ENCODE measurements around the gene GOLGA8G.
"Not testable (repeated sequence)": the region's sequence is repeated elsewhere in the genome, so short reads cannot be mapped to it uniquely, and the experiment has no call there.

Gene GOLGA8G

GRCh38 chr15:28532954-28533353, at the start of gene GOLGA8G:
GOLGA8G (minus strand) TSS chr15:28532971; CDS start chr15:28532909, 62 bp downstream.
- not testable (repeated sequence) for DNase-seq

GRCh38 chr15:28573351-28573750, 40.6 kb upstream of the GOLGA8G start:
- not testable (repeated sequence) for DNase-seq

GRCh38 chr15:28553268-28553667, 20.5 kb upstream of the GOLGA8G start, which contains the start of gene GOLGA6L25:
GOLGA6L25 (plus strand) TSS chr15:28553568; CDS start chr15:28553629, 61 bp downstream.
- not testable (repeated sequence) for DNase-seq

GRCh38 chr15:28515208-28515607, 17.6 kb downstream of the GOLGA8G start:
- DNase-seq: not testable (repeated sequence)

GRCh38 chr15:28514128-28514527, 18.6 kb downstream of the GOLGA8G start:
- not testable (repeated sequence) for DNase-seq

- not testable (repeated sequence) for DNase-seq
Measured at GRCh38 chr15:28508217-28508889, 24.4 kb downstream of the GOLGA8G start.

- not testable (repeated sequence) for DNase-seq
Measured at GRCh38 chr15:28481340-28481739, 51.4 kb downstream of the GOLGA8G start.

Measured in COR-L47 (cell line).